WI38 (cell line): ENCODE data around the gene POP4.
"Not testable (repeated sequence)": the region's sequence is repeated elsewhere in the genome, so short reads cannot be mapped to it uniquely, and the experiment has no call there.

Source experiments
- H3K4me3 ChIP-seq: 2 replicates; pipeline ENCODE4 v1.5.1; 2011; ENCODE audit warnings: low read depth, mild to moderate bottlenecking, control low read depth, low read length
- CTCF ChIP-seq: IDR thresholded peaks from 2 replicates; pipeline ENCODE4 v1.5.1; 2012; ENCODE audit warnings: low read depth, mild to moderate bottlenecking, control low read depth, low read length

POP4 gene

GRCh38 chr19:29605653-29606419 lies at the start of gene POP4:
TSS of gene POP4 (plus strand) at chr19:29606283. CDS start at chr19:29606319, 36 bp downstream.
- TF ChIP-seq CTCF: no peak
- peak within 1 kb of the TSS; percentile 99 for H3K4me3 ChIP-seq

GRCh38 chr19:29559110-29559509 lies 47.0 kb upstream of the POP4 start:
- not testable (repeated sequence) for H3K4me3 ChIP-seq

GRCh38 chr19:29559743-29560142 lies 46.3 kb upstream of the POP4 start:
- no peak for TF ChIP-seq CTCF

GRCh38 chr19:29560313-29561075 lies 45.6 kb upstream of the POP4 start:
- TF ChIP-seq CTCF: no peak
- no peak overlapping the region for H3K4me3 ChIP-seq

More at GRCh38 chr19:29559743-29560142, 46.3 kb upstream of the POP4 start:
- no peak overlapping the region for H3K4me3 ChIP-seq

- H3K4me3 ChIP-seq: no peak overlapping the region
- no peak for TF ChIP-seq CTCF
Observed at GRCh38 chr19:29561601-29562000, 44.5 kb upstream of the POP4 start.

- no peak for TF ChIP-seq CTCF
- H3K4me3 ChIP-seq: no peak overlapping the region
Observed at GRCh38 chr19:29562299-29563297, 43.5 kb upstream of the POP4 start.

GRCh38 chr19:29563486-29564101 lies 42.5 kb upstream of the POP4 start:
- no peak overlapping the region for H3K4me3 ChIP-seq
- no peak for TF ChIP-seq CTCF
